Neural cell (in vitro differentiated cells): Measurements from ENCODE around the gene SLC16A1.

Experiments
- POLR2AphosphoS5 ChIP-seq: IDR thresholded peaks from 2 replicates; pipeline ENCODE4 v1.6.1; 2012
- TF ChIP-seq, protein P1 (sequence below): fragments of 450-650 bp; IDR thresholded peaks from 2 replicates; pipeline ENCODE4 v1.5.1; 2014; ENCODE audit warnings: antibody characterized with exemption, mild to moderate bottlenecking, moderate library complexity; ENCODE audit not compliant: poor library complexity, severe bottlenecking
- TF ChIP-seq, protein P2 (sequence below): IDR thresholded peaks from 2 replicates; pipeline ENCODE4 v1.6.1; 2012; ENCODE audit warnings: borderline replicate concordance

DNA sequence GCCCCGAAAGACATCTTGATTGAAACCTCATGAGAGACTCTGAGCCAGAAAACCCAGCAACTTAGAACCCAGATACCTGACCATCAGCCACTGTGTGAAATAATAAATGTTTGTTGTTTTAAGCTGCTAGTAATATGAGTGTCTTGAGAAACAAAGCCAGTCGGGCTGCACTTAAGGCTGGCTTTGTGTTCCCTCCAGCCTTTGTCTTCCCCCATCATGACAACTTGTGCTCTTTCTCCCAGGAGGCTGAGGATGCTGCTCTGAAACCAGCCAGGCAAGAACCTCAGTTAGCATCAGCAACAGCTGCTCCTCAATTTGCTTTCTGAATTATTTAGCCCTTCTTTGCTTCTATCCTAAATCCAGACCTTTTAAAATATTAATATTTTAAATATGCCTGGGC lies 78.2 kb downstream of the SLC16A1 start:
- TF ChIP-seq, protein P1, sequence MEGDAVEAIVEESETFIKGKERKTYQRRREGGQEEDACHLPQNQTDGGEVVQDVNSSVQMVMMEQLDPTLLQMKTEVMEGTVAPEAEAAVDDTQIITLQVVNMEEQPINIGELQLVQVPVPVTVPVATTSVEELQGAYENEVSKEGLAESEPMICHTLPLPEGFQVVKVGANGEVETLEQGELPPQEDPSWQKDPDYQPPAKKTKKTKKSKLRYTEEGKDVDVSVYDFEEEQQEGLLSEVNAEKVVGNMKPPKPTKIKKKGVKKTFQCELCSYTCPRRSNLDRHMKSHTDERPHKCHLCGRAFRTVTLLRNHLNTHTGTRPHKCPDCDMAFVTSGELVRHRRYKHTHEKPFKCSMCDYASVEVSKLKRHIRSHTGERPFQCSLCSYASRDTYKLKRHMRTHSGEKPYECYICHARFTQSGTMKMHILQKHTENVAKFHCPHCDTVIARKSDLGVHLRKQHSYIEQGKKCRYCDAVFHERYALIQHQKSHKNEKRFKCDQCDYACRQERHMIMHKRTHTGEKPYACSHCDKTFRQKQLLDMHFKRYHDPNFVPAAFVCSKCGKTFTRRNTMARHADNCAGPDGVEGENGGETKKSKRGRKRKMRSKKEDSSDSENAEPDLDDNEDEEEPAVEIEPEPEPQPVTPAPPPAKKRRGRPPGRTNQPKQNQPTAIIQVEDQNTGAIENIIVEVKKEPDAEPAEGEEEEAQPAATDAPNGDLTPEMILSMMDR: no peak
- TF ChIP-seq, protein P2, sequence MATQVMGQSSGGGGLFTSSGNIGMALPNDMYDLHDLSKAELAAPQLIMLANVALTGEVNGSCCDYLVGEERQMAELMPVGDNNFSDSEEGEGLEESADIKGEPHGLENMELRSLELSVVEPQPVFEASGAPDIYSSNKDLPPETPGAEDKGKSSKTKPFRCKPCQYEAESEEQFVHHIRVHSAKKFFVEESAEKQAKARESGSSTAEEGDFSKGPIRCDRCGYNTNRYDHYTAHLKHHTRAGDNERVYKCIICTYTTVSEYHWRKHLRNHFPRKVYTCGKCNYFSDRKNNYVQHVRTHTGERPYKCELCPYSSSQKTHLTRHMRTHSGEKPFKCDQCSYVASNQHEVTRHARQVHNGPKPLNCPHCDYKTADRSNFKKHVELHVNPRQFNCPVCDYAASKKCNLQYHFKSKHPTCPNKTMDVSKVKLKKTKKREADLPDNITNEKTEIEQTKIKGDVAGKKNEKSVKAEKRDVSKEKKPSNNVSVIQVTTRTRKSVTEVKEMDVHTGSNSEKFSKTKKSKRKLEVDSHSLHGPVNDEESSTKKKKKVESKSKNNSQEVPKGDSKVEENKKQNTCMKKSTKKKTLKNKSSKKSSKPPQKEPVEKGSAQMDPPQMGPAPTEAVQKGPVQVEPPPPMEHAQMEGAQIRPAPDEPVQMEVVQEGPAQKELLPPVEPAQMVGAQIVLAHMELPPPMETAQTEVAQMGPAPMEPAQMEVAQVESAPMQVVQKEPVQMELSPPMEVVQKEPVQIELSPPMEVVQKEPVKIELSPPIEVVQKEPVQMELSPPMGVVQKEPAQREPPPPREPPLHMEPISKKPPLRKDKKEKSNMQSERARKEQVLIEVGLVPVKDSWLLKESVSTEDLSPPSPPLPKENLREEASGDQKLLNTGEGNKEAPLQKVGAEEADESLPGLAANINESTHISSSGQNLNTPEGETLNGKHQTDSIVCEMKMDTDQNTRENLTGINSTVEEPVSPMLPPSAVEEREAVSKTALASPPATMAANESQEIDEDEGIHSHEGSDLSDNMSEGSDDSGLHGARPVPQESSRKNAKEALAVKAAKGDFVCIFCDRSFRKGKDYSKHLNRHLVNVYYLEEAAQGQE: no peak
- TF ChIP-seq POLR2AphosphoS5: no peak
